GM19239 (cell line): ENCODE data around the gene SNRPD3.

ENCODE experiments used
- DNase-seq: peaks from one replicate; pipeline ENCODE4 v3.0.0; 2011; ENCODE audit warnings: low spot score; ENCODE audit not compliant: insufficient read length
- FAIRE-seq: peaks from 2 replicates; lab custom pipeline; 2011; peaks lifted over from hg19 to GRCh38; lab: Jason Lieb, UNC

Gene SNRPD3

GRCh38 chr22:24565077-24565476, 9.3 kb downstream of the SNRPD3 start:
- no peak for DNase-seq
- FAIRE-seq, result no peak

- no peak for DNase-seq
These were observed 11.2 kb downstream of the SNRPD3 start for GRCh38 chr22:24566899-24567511.

GRCh38 chr22:24567668-24568067, 11.9 kb downstream of the SNRPD3 start:
- FAIRE-seq (no peak), DNase-seq (no peak)

More at GRCh38 chr22:24566899-24567511, 11.2 kb downstream of the SNRPD3 start:
- no peak for FAIRE-seq

GRCh38 chr22:24571266-24571665, 15.5 kb downstream of the SNRPD3 start:
- DNase-seq (no peak), FAIRE-seq (no peak)

GRCh38 chr22:24576778-24577177, 21.0 kb downstream of the SNRPD3 start:
- no peak for FAIRE-seq
- no peak for DNase-seq

GRCh38 chr22:24578355-24579257, 22.8 kb downstream of the SNRPD3 start:
- no peak for FAIRE-seq
- no peak for DNase-seq

GRCh38 chr22:24579258-24579601, 23.4 kb downstream of the SNRPD3 start:
- no peak for FAIRE-seq
- DNase-seq, result no peak

GRCh38 chr22:24580276-24580675, 24.5 kb downstream of the SNRPD3 start:
- DNase-seq, result no peak
- FAIRE-seq, result no peak

GRCh38 chr22:24582056-24582814, 26.4 kb downstream of the SNRPD3 start:
- DNase-seq, result no peak
- no peak for FAIRE-seq

GRCh38 chr22:24583221-24584165, 27.7 kb downstream of the SNRPD3 start:
- no peak for DNase-seq
- no peak for FAIRE-seq

- FAIRE-seq (no peak), DNase-seq (no peak)
These were observed 28.5 kb downstream of the SNRPD3 start for GRCh38 chr22:24584166-24584790.

GRCh38 chr22:24584871-24585411, 29.1 kb downstream of the SNRPD3 start:
- no peak for FAIRE-seq
- no peak for DNase-seq

- DNase-seq (no peak), FAIRE-seq (no peak)
These were observed 29.7 kb downstream of the SNRPD3 start for GRCh38 chr22:24585461-24585860.

GRCh38 chr22:24585927-24586546, 30.2 kb downstream of the SNRPD3 start:
- no peak for DNase-seq
- no peak for FAIRE-seq

- DNase-seq (no peak), FAIRE-seq (no peak)
These were observed 31.5 kb downstream of the SNRPD3 start for GRCh38 chr22:24587251-24587650.

- DNase-seq, result no peak
- no peak for FAIRE-seq
These were observed 32.1 kb downstream of the SNRPD3 start for GRCh38 chr22:24587948-24588347.

- DNase-seq, result no peak
- FAIRE-seq, result no peak
These were observed 32.6 kb downstream of the SNRPD3 start for GRCh38 chr22:24588381-24588756.

GRCh38 chr22:24588757-24589481, 33.1 kb downstream of the SNRPD3 start:
- DNase-seq (no peak), FAIRE-seq (no peak)
